ENCODE results near the gene SNAPC4. TPM values are rescaled to one million over a fixed set of nuclear protein-coding genes. Genes with fewer than 3 reads are reported as not detected.

The SNAPC4 gene
- total and polyA plus RNA-seq, 2 of the 8 experiments (the other 6 are each of a cell fraction or from before 2014, with no cell fraction given), result 6.9 to 18.1 TPM

DNA sequence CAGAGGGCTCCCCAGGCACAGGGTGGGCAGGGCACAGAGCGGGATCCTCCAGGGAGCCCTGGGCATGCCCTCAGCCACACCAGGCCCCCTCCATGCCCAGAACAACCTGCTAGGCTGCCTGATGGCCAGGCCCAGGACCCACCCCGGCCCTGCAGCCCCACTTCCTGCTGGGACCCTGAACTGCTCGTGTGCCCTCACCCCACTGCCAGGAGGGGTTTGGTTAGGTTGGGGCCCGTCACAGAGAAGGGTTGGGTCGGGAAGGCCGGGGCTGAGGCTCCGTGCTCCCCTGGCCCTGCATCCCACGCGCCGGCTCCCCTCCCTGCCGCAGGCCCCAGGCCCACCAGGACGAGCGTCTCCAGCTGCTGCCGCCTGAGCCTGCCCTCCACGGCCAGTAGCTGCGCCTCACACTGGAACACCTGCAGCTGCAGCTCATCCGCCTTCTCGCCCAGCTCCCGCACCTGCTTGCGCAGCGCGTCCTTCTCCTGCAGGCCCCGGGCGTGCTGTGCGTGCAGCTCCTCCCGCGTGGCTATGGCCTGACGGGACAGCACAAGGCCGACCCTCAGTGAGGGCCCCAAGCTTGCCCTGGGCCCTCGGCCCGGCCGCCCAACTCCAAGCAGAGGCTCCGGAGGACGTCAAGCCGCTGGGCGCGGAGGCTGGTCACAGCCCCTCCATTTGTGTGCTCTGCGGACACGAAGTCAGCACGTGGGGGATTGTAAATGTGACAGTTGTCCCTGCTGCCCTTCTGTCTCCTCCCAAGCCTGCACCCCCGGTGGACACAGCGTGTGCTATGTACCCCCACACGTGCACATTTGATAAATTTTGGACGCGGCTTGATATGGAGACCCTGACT lies 32.4 kb downstream of the SNAPC4 start:
- Histone ChIP-seq H3K36me3 (ENCODE audit: control insufficient read depth in 2 of 4, insufficient read depth in 4 of 4, low read length in 3 of 4) (peaks cover 0 to 2% (median 0%) of the 10 kb centered on the region in 4 experiments; a peak in 1 of 8 replicates), H3K23ac (ENCODE audit: insufficient read length) (no peak overlapping the region), H4K5ac (ENCODE audit: insufficient read length, low read depth, low read length) (no peak overlapping the region), H2AK5ac (ENCODE audit: low read depth, low read length) (no peak overlapping the region; the same call in 1 of the 2 replicates), H3K27me3 (replicated peaks in 1 of 4; ENCODE audit: control insufficient read depth in 3 of 4, extremely low read depth in 1 of 4, insufficient read depth in 3 of 4, low read length in 3 of 4) (peaks cover 0 to 2% (median 0%) of the 10 kb centered on the region in 4 experiments; a peak in 2 of 7 replicates), H3K9ac (replicated peaks in 1 of 4; ENCODE audit: extremely low read depth in 1 of 4, low read depth in 3 of 4, low read length in 3 of 4) (no peak overlapping the region), H3K9me3 (ENCODE audit: insufficient read depth in 2 of 2, low read depth in 1 of 2, low read length in 1 of 2) (peaks cover 0 to 3% of the 10 kb centered on the region in 2 experiments; a peak in 1 of 4 replicates), H4K20me1 (replicated peaks in 1 of 2; ENCODE audit: control insufficient read depth in 1 of 2, insufficient read depth in 2 of 2, low read length in 2 of 2) (peaks cover 0 to 5% of the 10 kb centered on the region in 2 experiments), H3K4me2 (ENCODE audit: insufficient read depth in 1 of 2, low read depth in 2 of 2, low read length in 2 of 2) (no peak overlapping the region), H3K56ac (replicated peaks; ENCODE audit: insufficient read length, low read depth, low read length) (no peak overlapping the region), H3K18ac (ENCODE audit: extremely low read depth, low read length) (no peak overlapping the region), H2AFZ (ENCODE audit: low read length) (no peak overlapping the region), H2BK120ac (replicated peaks; ENCODE audit: low read depth, low read length) (no peak overlapping the region), H2BK15ac (ENCODE audit: low read length) (no peak overlapping the region), H3K4ac (replicated peaks; ENCODE audit: insufficient read length, low read depth, low read length) (no peak overlapping the region), H3K23me2 (ENCODE audit: low read depth, low read length) (no peaks in the 10 kb centered on the region; the same call in 1 of the 2 replicates), H3K4me3 (ENCODE audit: extremely low read depth in 1 of 4, insufficient read depth in 2 of 4, low read depth in 3 of 4, low read length in 4 of 4) (no peak overlapping the region), H3K4me1 (replicated peaks in 1 of 4; ENCODE audit: control insufficient read depth in 3 of 4, insufficient read depth in 4 of 4, low read length in 3 of 4) (peaks cover 0 to 6% (median under 1%) of the 10 kb centered on the region in 4 experiments; a peak in 3 of 7 replicates), H2BK20ac (ENCODE audit: low read length) (no peak overlapping the region), H4K8ac (ENCODE audit: extremely low read depth, insufficient read depth, low read length) (peak overlapping the region; percentile 38), H3K79me2 (ENCODE audit: control insufficient read depth in 1 of 2, insufficient read depth in 2 of 2, low read length in 2 of 2) (no peaks in the 10 kb centered on the region), H3K79me1 (ENCODE audit: low read depth, low read length) (peaks cover under 1% of the 10 kb centered on the region; the same call in 1 of the 2 replicates), H3K27ac (ENCODE audit: low read depth, low read length) (no peak overlapping the region), H3K14ac (ENCODE audit: insufficient read length) (no peak overlapping the region), H2BK5ac (ENCODE audit: low read depth, low read length) (0 out of 2 replicates have a peak overlapping the region, but pooled peaks have one; percentile 24), H2BK12ac (ENCODE audit: low read depth, low read length) (no peak overlapping the region), H4K91ac (replicated peaks; ENCODE audit: insufficient read length, low read length) (no peak overlapping the region)
- ChIA-PET CTCF (ENCODE audit: partially characterized antibody) (interaction anchor here (0.8 to 7.1 kb wide), 13 partner anchors 11 to 250 kb away, joined by 3 to 80 read pairs (median 3); no protein-coding TSS in a partner anchor), POLR2A (ENCODE audit: partially characterized antibody) (interaction anchor here (0.8 to 15.8 kb wide), 14 partner anchors 8 to 358 kb away, joined by 3 to 137 read pairs (median 4); partner anchors contain the start of genes CARD9, ENTR1, PMPCA and SNAPC4)
- DNase-seq (ENCODE audit: low read depth in 1 of 2, low spot score in 2 of 2) (no peak), FAIRE-seq (no peak)
- WGBS, 2 experiments (ENCODE audit: extremely low coverage in 1 of 2, insufficient coverage in 1 of 2, insufficient read length in 1 of 2, insufficient replicate concordance in 2 of 2, low coverage in 1 of 2, low lambda C conversion rate in 2 of 2, missing lambda C conversion rate in 1 of 2), result 95% methylated on average over 40 of the region's 45 CpGs; no CpG with 5 or more reads in 1 of the 2 experiments
- TF ChIP-seq RFX5 (IDR thresholded peaks at IDR 0.05; ENCODE audit: borderline replicate concordance, low read depth, low read length) (no peak), GABPA (IDR thresholded peaks at IDR 0.05; ENCODE audit: borderline replicate concordance, insufficient read depth, low read length) (no peak), ATF3 (IDR thresholded peaks at IDR 0.05; ENCODE audit: insufficient read depth, low read depth, low read length) (no peak), CTBP2 (IDR thresholded peaks at IDR 0.05; ENCODE audit: borderline replicate concordance, insufficient read depth, insufficient read length, low read length) (no peak), SRF (IDR thresholded peaks at IDR 0.05; ENCODE audit: low read depth, low read length) (no peak), SAP30 (IDR thresholded peaks at IDR 0.05; ENCODE audit: insufficient read depth, insufficient replicate concordance, low read length) (no peak), SP1 (IDR thresholded peaks at IDR 0.05; ENCODE audit: low read depth, low read length) (no peak), YY1 (IDR thresholded peaks at IDR 0.05; ENCODE audit: low read depth, low read length) (no peak), MAFK (IDR thresholded peaks at IDR 0.05; ENCODE audit: low read depth, low read length) (no peak)
